GM20431 (cell line): ENCODE measurements around the gene LPIN2.
"Not testable (repeated sequence)": the region's sequence is repeated elsewhere in the genome, so short reads cannot be mapped to it uniquely, and the experiment has no call there.

Experiments used
- in situ Hi-C: fragments of 300-500 bp; cut with MseI, MboI; formaldehyde crosslinking; loops from one replicate; pipeline ENCODE4 v1.15.0; 2020; ENCODE audit warnings: low sequenced_read_pairs; ENCODE audit not compliant: unreplicated experiment

The LPIN2 gene

GRCh38 chr18:3013024-3013804 is at the start of gene LPIN2:
TSS of gene LPIN2 (minus strand) at chr18:3013144. CDS start at chr18:2960840, 52,304 bp downstream.
- in situ Hi-C loops, result no loop called here

- in situ Hi-C loops, result no loop called here
These were observed 48.8 kb upstream of the LPIN2 start for GRCh38 chr18:3061581-3062312.

GRCh38 chr18:3060667-3061580 is 48.0 kb upstream of the LPIN2 start:
- in situ Hi-C loops, result no loop called here

- in situ Hi-C loops, result no loop called here
These were observed 46.3 kb upstream of the LPIN2 start for GRCh38 chr18:3059272-3059671.

- in situ Hi-C loops, result no loop called here
These were observed 45.6 kb upstream of the LPIN2 start for GRCh38 chr18:3058328-3059191.

GRCh38 chr18:3057526-3057925 is 44.6 kb upstream of the LPIN2 start:
- in situ Hi-C loops, result no loop called here

GRCh38 chr18:3056311-3056710 is 43.4 kb upstream of the LPIN2 start:
- in situ Hi-C loops, result no loop called here

- in situ Hi-C loops, result no loop called here
These were observed 42.9 kb upstream of the LPIN2 start for GRCh38 chr18:3055816-3056215.

- in situ Hi-C loops, result no loop called here
These were observed 42.3 kb upstream of the LPIN2 start for GRCh38 chr18:3055186-3055728.

GRCh38 chr18:3054780-3055179 is 41.8 kb upstream of the LPIN2 start:
- in situ Hi-C loops, result no loop called here

- in situ Hi-C loops, result no loop called here
These were observed 41.3 kb upstream of the LPIN2 start for GRCh38 chr18:3054214-3054613.

GRCh38 chr18:3053081-3053480 is 40.1 kb upstream of the LPIN2 start:
- in situ Hi-C loops, result no loop called here

GRCh38 chr18:3052411-3052758 is 39.4 kb upstream of the LPIN2 start:
- in situ Hi-C loops, result no loop called here

- in situ Hi-C loops, result no loop called here
These were observed 38.9 kb upstream of the LPIN2 start for GRCh38 chr18:3051718-3052410.

- in situ Hi-C loops, result not testable (repeated sequence)
These were observed 37.0 kb upstream of the LPIN2 start for GRCh38 chr18:3049897-3050454.

GRCh38 chr18:3048820-3049349 is 35.9 kb upstream of the LPIN2 start:
- in situ Hi-C loops, result no loop called here

- in situ Hi-C loops, result no loop called here
These were observed 35.2 kb upstream of the LPIN2 start for GRCh38 chr18:3048121-3048520.

- in situ Hi-C loops, result no loop called here
These were observed 33.4 kb upstream of the LPIN2 start for GRCh38 chr18:3046216-3046808.
